SK-N-SH treated with all-trans-retinoic acid at 6 μM for 48 hours (cell line): ENCODE results near the gene RERE.

Source experiments
- ATAC-seq: fragments of 200-7000 bp; cut with Tn5 transposase; 3 replicates; pipeline ENCODE4 v1.9.1; 2020; ENCODE audit warnings: mild to moderate bottlenecking, moderate library complexity
- ARNTL ChIP-seq: fragments of 450-650 bp; formaldehyde crosslinking; IDR thresholded peaks from 2 replicates; pipeline ENCODE4 v1.5.0; 2020; ENCODE audit warnings: low read depth, mild to moderate bottlenecking, moderate library complexity, borderline replicate concordance
- BACH2 ChIP-seq: fragments of 250-450 bp; sonication (Bioruptor Pico); IDR thresholded peaks from 2 replicates; pipeline ENCODE4 v1.9.0; 2021; ENCODE audit warnings: mild to moderate bottlenecking, borderline replicate concordance
- CSDC2 ChIP-seq: fragments of 250-450 bp; sonication (Bioruptor Pico); IDR thresholded peaks from 2 replicates; pipeline ENCODE4 v1.5.0; 2020; ENCODE audit warnings: mild to moderate bottlenecking, moderate library complexity
- ESRRG ChIP-seq: fragments of 250-450 bp; sonication (Bioruptor Pico); IDR thresholded peaks from 2 replicates; pipeline ENCODE4 v1.6.1; 2021; ENCODE audit warnings: mild to moderate bottlenecking
- GLIS3 ChIP-seq: fragments of 250-450 bp; sonication (Bioruptor Pico); IDR thresholded peaks from 2 replicates; pipeline ENCODE4 v1.5.0; 2020; ENCODE audit warnings: mild to moderate bottlenecking, moderate library complexity
- ISL1 ChIP-seq: fragments of 250-450 bp; sonication (Bioruptor Pico); IDR thresholded peaks from 2 replicates; pipeline ENCODE4 v2.1.2; 2022; ENCODE audit warnings: mild to moderate bottlenecking, moderate library complexity
- OSR1 ChIP-seq: fragments of 250-450 bp; sonication (Bioruptor Pico); IDR thresholded peaks from 2 replicates; pipeline ENCODE4 v1.8.0; 2022; ENCODE audit warnings: moderate library complexity, mild to moderate bottlenecking, inconsistent platforms
- SNAI2 ChIP-seq: fragments of 250-450 bp; sonication (Bioruptor Pico); IDR thresholded peaks from 2 replicates; pipeline ENCODE4 v1.5.0; 2020; ENCODE audit warnings: mild to moderate bottlenecking, moderate library complexity
- TCF4 ChIP-seq: fragments of 250-450 bp; sonication (Bioruptor Pico); IDR thresholded peaks from 2 replicates; pipeline ENCODE4 v1.8.0; 2021; ENCODE audit warnings: mild to moderate bottlenecking, moderate library complexity, borderline replicate concordance
- TOX ChIP-seq: fragments of 250-450 bp; sonication (Bioruptor Pico); IDR thresholded peaks from 2 replicates; pipeline ENCODE4 v1.8.0; 2021; ENCODE audit warnings: mild to moderate bottlenecking, moderate library complexity, borderline replicate concordance
- ZC3H10 ChIP-seq: fragments of 250-450 bp; sonication (Bioruptor Pico); IDR thresholded peaks from 2 replicates; pipeline ENCODE4 v1.5.1; 2021; ENCODE audit warnings: mild to moderate bottlenecking, moderate library complexity
- ZFP30 ChIP-seq: fragments of 450-650 bp; formaldehyde crosslinking; IDR thresholded peaks from 2 replicates; pipeline ENCODE4 v1.5.0; 2022; ENCODE audit warnings: mild to moderate bottlenecking, moderate library complexity
- ZNF565 ChIP-seq: fragments of 450-650 bp; formaldehyde crosslinking; conservative IDR thresholded peaks from 2 replicates; pipeline ENCODE4 v1.5.0; 2020; ENCODE audit warnings: low read depth, mild to moderate bottlenecking, moderate library complexity
- ZNF70 ChIP-seq: fragments of 450-650 bp; formaldehyde crosslinking; IDR thresholded peaks from 2 replicates; pipeline ENCODE4 v1.5.0; 2020; ENCODE audit warnings: mild to moderate bottlenecking, moderate library complexity
- ZNF8 ChIP-seq: fragments of 450-650 bp; formaldehyde crosslinking; IDR thresholded peaks from 2 replicates; pipeline ENCODE4 v1.5.0; 2020; ENCODE audit warnings: mild to moderate bottlenecking, moderate library complexity
- TF ChIP-seq, protein P1 (sequence below): fragments of 250-450 bp; sonication (Bioruptor Pico); IDR thresholded peaks from 2 replicates; pipeline ENCODE4 v1.5.0; 2020; ENCODE audit warnings: mild to moderate bottlenecking, moderate library complexity
- TF ChIP-seq, protein P2 (sequence below): fragments of 250-450 bp; sonication (Bioruptor Pico); IDR thresholded peaks from 2 replicates; pipeline ENCODE4 v1.8.0; 2021; ENCODE audit warnings: low read depth, mild to moderate bottlenecking, moderate library complexity, borderline replicate concordance
- TF ChIP-seq, protein P3 (sequence below): fragments of 250-450 bp; sonication (Bioruptor Pico); IDR thresholded peaks from 2 replicates; pipeline ENCODE4 v1.5.1; 2020; ENCODE audit warnings: low read depth, mild to moderate bottlenecking, moderate library complexity
- TF ChIP-seq, protein P4 (sequence below): fragments of 250-450 bp; sonication (Bioruptor Pico); IDR thresholded peaks from 2 replicates; pipeline ENCODE4 v1.5.1; 2021; ENCODE audit warnings: mild to moderate bottlenecking, moderate library complexity
- TF ChIP-seq, protein P5 (sequence below): fragments of 250-450 bp; sonication (Bioruptor Pico); IDR thresholded peaks from 2 replicates; pipeline ENCODE4 v1.8.0; 2020; ENCODE audit warnings: mild to moderate bottlenecking, moderate library complexity, borderline replicate concordance

Gene RERE

DNA sequence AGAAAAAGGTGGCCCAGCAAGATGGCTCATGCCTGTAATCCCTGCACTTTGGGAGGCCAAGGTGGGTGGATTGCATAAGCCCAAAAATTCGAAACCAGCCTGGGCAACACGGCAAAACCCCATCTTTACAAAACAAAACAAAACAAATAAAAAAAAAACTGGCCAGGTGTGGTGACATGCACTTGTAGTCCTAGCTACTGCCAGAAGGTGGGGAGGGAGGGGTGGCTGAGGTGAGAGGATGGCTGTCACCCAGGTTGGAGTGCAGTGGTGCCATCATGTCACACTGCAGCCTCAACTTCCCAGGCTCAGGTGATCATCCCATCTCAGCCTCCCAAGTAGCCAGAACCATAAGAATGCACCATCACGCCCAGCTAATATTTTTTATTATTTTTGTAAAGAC is 22.8 kb downstream of the RERE start:
- no peak for ATAC-seq
- no peak for TF ChIP-seq ARNTL (CRISPR knock-in tag)
- TF ChIP-seq GLIS3 (CRISPR knock-in tag), result no peak
- TF ChIP-seq BACH2 (CRISPR knock-in tag), result no peak
- no peak for TF ChIP-seq TOX
- TF ChIP-seq TCF4 (CRISPR knock-in tag), result no peak

DNA sequence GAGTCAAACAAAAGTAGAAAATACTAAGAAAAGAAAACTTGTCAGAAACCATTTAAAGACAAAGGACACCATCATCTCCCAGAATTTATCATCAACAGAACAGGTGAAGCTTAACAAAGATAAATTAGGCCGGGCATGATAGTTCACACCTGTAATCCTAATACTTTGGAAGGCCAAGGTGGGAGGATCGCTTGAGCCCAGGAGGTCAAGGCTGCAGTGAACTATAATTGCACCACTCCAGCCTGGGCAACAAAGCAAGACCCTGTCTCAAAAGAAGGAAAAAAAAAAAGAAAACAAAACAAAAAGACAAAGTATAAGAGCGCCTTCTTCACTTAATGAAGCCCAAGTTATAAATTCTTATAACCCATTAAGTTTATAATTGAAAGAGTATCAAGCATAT is 25.6 kb downstream of the RERE start:
- ATAC-seq, result no peak
- TF ChIP-seq, protein P1, sequence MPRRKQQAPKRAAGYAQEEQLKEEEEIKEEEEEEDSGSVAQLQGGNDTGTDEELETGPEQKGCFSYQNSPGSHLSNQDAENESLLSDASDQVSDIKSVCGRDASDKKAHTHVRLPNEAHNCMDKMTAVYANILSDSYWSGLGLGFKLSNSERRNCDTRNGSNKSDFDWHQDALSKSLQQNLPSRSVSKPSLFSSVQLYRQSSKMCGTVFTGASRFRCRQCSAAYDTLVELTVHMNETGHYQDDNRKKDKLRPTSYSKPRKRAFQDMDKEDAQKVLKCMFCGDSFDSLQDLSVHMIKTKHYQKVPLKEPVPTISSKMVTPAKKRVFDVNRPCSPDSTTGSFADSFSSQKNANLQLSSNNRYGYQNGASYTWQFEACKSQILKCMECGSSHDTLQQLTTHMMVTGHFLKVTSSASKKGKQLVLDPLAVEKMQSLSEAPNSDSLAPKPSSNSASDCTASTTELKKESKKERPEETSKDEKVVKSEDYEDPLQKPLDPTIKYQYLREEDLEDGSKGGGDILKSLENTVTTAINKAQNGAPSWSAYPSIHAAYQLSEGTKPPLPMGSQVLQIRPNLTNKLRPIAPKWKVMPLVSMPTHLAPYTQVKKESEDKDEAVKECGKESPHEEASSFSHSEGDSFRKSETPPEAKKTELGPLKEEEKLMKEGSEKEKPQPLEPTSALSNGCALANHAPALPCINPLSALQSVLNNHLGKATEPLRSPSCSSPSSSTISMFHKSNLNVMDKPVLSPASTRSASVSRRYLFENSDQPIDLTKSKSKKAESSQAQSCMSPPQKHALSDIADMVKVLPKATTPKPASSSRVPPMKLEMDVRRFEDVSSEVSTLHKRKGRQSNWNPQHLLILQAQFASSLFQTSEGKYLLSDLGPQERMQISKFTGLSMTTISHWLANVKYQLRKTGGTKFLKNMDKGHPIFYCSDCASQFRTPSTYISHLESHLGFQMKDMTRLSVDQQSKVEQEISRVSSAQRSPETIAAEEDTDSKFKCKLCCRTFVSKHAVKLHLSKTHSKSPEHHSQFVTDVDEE, result no peak
- TF ChIP-seq, all 23 proteins: peak for 0

DNA sequence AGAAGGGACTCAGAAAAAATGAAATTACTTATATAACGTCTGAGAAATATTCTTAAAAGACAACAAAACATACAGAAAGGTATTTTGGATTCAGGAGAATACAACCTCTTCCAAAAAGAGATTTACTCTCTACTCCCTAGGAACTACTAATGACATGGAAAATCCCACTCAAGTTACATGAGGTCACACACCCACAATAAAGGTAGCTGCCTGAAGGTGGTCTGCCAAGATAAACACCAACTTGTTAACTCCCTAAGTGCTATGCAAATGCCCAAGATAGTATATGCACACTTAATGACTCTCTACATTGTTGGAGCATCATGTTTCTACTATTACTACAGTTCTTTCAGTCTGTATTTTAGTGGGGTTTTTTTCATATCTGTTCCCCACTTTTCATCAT is 26.5 kb downstream of the RERE start:
- TF ChIP-seq TCF4 (CRISPR knock-in tag) (no peak), ZFP30 (CRISPR knock-in tag) (no peak), ZC3H10 (CRISPR knock-in tag) (no peak), ARNTL (CRISPR knock-in tag) (no peak), ZNF70 (CRISPR knock-in tag) (no peak), CSDC2 (CRISPR knock-in tag) (no peak)
- TF ChIP-seq, protein P2, sequence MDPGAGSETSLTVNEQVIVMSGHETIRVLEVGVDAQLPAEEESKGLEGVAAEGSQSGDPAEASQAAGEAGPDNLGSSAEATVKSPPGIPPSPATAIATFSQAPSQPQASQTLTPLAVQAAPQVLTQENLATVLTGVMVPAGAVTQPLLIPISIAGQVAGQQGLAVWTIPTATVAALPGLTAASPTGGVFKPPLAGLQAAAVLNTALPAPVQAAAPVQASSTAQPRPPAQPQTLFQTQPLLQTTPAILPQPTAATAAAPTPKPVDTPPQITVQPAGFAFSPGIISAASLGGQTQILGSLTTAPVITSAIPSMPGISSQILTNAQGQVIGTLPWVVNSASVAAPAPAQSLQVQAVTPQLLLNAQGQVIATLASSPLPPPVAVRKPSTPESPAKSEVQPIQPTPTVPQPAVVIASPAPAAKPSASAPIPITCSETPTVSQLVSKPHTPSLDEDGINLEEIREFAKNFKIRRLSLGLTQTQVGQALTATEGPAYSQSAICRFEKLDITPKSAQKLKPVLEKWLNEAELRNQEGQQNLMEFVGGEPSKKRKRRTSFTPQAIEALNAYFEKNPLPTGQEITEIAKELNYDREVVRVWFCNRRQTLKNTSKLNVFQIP, result no peak
- TF ChIP-seq, protein P3, sequence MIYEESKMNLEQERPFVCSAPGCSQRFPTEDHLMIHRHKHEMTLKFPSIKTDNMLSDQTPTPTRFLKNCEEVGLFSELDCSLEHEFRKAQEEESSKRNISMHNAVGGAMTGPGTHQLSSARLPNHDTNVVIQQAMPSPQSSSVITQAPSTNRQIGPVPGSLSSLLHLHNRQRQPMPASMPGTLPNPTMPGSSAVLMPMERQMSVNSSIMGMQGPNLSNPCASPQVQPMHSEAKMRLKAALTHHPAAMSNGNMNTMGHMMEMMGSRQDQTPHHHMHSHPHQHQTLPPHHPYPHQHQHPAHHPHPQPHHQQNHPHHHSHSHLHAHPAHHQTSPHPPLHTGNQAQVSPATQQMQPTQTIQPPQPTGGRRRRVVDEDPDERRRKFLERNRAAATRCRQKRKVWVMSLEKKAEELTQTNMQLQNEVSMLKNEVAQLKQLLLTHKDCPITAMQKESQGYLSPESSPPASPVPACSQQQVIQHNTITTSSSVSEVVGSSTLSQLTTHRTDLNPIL, result no peak
- TF ChIP-seq, protein P4, sequence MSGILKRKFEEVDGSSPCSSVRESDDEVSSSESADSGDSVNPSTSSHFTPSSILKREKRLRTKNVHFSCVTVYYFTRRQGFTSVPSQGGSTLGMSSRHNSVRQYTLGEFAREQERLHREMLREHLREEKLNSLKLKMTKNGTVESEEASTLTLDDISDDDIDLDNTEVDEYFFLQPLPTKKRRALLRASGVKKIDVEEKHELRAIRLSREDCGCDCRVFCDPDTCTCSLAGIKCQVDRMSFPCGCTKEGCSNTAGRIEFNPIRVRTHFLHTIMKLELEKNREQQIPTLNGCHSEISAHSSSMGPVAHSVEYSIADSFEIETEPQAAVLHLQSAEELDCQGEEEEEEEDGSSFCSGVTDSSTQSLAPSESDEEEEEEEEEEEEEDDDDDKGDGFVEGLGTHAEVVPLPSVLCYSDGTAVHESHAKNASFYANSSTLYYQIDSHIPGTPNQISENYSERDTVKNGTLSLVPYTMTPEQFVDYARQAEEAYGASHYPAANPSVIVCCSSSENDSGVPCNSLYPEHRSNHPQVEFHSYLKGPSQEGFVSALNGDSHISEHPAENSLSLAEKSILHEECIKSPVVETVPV (CRISPR knock-in tag), result no peak
- ATAC-seq, result no peak

DNA sequence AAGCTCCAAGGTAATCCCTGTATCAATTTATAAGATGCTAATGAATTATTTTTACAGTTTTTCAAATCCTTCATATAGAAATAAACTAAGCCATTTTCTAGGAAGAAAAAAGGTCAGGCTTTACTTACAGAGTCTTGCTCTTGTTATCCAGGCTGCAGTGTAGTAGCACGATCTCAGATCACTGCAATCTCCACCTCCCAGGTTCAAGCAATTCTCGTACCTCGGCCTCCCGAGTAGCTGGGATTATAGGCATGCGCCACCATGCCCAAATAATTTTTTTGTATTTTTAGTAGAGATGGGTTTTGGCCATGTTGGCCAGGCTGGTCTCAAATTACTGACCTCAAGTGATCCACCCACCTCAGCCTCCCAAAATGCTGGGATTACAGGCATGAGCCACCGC is 27.0 kb downstream of the RERE start:
- no peak for ATAC-seq
- TF ChIP-seq, protein P5, sequence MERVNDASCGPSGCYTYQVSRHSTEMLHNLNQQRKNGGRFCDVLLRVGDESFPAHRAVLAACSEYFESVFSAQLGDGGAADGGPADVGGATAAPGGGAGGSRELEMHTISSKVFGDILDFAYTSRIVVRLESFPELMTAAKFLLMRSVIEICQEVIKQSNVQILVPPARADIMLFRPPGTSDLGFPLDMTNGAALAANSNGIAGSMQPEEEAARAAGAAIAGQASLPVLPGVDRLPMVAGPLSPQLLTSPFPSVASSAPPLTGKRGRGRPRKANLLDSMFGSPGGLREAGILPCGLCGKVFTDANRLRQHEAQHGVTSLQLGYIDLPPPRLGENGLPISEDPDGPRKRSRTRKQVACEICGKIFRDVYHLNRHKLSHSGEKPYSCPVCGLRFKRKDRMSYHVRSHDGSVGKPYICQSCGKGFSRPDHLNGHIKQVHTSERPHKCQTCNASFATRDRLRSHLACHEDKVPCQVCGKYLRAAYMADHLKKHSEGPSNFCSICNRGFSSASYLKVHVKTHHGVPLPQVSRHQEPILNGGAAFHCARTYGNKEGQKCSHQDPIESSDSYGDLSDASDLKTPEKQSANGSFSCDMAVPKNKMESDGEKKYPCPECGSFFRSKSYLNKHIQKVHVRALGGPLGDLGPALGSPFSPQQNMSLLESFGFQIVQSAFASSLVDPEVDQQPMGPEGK, result no peak
- no peak for TF ChIP-seq ZC3H10 (CRISPR knock-in tag)
- TF ChIP-seq TCF4 (CRISPR knock-in tag), result no peak

DNA sequence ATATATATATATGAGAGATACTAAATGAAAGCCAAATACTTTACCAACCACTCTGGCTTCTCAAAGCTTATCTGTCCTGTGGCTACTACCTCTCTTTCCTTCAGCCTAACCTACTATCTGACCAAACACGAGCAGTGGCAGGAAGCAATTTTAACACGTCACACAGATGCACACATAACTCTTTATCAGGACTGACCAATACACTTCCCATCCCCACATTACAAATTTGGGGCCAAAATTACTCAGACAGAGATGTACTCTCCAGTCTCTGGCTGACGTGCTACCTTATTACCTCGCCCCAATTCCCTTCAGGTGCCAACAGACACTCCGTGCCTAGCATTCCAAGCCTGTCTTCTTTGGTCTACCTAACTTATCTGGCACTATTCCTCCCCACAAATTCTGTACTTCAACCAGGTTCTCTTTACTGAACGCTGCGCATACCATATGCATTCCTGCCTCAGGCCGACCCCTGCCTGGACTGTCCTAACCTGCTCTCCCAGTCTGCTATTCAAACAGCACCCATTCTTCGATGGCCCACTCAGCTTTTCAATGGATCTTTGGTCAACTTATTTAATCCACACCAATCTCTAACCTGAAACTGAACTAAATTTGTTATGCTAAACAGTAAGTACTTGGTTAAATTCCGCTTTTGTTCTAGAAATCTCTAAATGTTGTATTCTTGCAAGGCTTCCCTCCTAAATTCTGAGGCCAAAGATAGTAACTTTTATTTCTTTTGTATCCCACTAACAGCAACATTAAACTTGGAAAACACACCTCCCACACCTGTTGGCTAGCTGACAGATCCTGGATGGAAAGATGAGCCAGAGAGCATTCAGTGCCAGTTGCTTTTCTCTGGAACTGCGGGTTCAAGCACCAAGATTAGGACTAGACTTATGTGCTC is 27.9 kb downstream of the RERE start:
- no peak for ATAC-seq
- TF ChIP-seq TOX (no peak), OSR1 (CRISPR knock-in tag) (no peak), ZNF565 (CRISPR knock-in tag) (no peak), ZNF70 (CRISPR knock-in tag) (no peak), ISL1 (CRISPR knock-in tag) (no peak), SNAI2 (CRISPR knock-in tag) (no peak), BACH2 (CRISPR knock-in tag) (no peak), ARNTL (CRISPR knock-in tag) (no peak), ESRRG (CRISPR knock-in tag) (no peak), ZNF8 (CRISPR knock-in tag) (no peak)
- TF ChIP-seq, protein P3, result no peak
- TF ChIP-seq, protein P1, result no peak
